A172 (cell line): ENCODE measurements around the gene NR2C2. TPM values are rescaled to one million over a fixed set of nuclear protein-coding genes. Genes with fewer than 3 reads are reported as not detected.
A peak's percentile ranks its signal among the peaks of the same experiment; 100 is the strongest.

Source experiments
- DNase-seq: peaks from one replicate; pipeline ENCODE4 v3.0.0-alpha.2; 2015; ENCODE audit warnings: low spot score
- total RNA-seq: library from RNA; depleted of rRNA; stranded (reverse); fragments of >200 nt; shearing (Covaris generic); gene quantifications from 2 replicates; pipeline ENCODE4 v1.2.3, GENCODE V29; 2014

Gene NR2C2
- total RNA-seq, 1 experiment from 2014 or later, result 20.3 TPM

DNA sequence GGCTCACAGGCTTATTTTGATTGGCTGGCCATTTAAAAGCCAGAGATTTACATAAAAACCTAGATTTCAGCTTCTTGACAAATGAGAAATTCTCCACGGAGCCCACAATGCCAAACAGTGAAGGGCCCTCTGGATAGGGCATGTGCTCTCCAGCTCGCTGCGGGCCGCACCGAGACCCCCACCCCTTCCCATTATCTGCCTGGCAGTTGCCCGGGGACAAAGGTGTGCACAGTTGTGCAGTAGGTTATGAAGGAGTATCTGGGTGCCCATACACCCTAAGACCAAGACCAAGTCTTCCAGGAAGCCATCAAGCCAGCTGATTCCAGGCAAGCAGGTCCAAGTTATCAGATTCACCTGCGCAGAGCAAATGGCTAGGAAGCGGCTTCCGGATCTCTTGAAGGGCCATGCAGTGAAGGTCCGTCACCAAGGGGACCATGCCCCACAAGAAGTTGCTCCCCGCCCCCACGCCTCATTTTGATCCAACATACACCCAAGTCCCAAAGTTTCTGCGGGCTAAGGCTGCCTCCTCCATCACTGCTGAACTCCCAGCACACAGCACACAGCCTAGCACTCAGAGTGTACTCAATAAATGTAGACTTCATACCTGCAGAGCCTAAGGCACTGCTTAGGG lies 116.4 kb downstream of the NR2C2 start:
- no peak for DNase-seq

DNA sequence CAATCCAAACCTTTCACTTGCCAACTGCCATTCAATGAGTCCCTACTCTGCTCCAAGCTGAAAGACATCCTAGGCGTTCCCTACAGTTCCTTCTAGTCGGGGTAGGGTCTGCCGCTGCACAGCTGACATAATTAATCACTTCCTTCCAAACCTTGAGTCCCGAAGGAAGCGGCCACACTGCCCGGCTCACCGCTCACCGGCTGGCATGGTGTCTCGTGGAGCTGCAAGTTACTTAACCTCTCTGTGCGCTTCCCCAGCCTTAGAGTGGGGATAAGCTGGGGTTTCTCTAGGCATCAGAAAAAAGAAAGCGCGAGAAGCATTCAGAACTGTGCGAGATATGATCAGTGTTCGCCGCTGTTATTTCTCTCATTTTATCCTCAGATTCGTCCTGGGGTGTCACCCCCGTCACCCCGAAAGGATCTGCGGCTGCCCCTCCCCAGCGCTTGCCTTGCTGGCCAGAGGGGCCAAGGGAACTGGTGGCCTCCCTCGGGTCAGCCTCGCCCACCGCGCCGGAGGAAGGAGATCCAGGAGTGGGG lies 117.0 kb downstream of the NR2C2 start:
- no peak for DNase-seq

DNA sequence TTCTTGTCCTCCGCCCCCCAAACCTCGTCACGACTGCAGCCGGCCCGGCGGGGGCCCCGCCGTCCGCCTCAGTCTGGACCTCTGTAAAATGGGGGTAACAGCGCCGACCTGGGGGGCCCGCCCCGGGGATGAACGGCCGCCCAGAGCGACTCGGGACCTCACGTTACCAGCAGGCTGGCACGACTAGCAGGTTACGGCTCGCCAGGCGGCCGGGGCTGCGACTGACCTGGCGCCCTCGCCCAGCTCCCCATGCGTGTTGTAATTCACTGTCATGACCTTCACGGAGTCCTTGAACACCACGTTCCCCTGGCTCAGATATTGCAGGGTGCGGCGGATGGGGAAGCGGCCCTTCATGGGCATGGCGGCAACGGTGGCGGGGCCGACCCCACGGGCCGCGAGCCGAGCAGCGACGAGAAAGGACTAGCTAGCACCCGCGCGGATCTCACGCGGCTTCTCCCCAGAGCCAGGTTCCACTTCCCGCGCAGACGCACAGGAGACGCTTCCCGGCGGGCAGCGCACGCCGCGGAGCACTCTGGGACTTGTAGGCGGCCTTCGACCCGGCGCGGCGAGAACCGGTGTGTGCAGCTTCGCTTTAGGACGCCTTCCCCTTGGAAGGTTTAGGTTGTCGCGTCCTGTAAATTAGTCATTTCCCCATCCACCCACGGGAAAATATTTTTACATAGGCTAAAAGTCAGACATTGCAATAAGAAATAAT lies 117.6 kb downstream of the NR2C2 start, which contains the start of gene MRPS25:
TSS of gene MRPS25 (minus strand) at position 481 of the 715 bp plus-strand sequence. CDS start at position 360, 121 bp downstream.
- DNase-seq, result peak; percentile 86

DNA sequence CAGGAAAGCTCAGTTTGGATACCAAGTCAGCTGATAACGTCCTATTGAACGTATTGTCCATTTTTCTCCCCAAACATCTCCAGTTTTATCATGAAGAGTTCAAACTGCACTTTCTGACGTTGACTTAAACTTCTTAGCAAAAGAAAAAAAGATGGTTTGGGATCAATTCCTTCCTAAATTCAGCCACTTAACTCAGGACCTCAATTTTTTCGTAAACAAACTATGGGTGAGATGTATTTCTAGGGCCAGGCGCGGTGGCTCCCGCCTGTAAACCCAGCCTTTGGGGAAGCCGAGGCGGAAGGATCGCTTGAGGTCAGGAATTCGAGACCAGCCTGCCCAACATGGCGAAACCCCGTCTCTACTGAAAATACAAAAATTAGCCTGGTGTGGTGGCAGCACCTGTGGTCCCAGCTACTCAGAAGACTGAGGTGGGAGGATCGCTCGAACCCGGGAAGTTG lies 118.2 kb downstream of the NR2C2 start:
- DNase-seq, result no peak

DNA sequence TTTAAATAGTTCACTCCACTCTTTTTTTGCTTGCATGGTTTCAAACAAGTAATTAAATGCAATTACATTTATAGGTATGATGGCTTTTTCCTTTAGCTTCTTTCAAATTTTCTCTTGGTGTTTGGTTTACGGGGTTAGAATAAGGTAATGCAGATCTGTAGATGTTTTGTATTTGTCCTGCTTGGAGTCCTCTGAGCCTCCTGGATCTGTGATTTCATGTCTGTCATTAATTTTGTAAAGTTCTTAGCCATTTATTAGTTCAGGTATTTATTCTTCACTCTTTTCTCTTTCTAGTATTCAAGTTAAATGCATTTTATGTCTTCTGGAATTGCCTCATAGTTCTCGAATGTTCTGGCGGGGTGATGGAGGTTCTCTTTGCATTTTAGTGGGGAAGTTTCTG lies 119.1 kb downstream of the NR2C2 start:
- DNase-seq, result no peak

DNA sequence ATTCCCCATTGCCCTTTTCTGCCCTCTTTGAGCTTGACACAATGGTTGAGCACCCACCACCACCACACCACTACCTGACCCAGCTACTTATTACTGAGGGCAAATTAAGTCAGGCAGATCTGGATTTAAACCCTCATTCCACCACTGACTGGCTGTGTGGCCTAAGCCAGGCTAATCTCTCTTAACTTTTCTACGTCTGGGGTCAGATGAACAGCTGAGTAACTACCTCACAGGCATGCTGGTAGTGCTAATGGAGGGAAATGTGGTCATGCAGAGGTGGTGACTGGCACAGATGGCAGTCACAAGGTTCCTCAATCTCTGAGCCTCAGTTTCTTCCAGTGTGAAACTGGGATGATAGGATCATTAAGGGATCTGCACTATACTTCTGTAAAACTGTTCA lies 122.1 kb downstream of the NR2C2 start:
- DNase-seq, result no peak

DNA sequence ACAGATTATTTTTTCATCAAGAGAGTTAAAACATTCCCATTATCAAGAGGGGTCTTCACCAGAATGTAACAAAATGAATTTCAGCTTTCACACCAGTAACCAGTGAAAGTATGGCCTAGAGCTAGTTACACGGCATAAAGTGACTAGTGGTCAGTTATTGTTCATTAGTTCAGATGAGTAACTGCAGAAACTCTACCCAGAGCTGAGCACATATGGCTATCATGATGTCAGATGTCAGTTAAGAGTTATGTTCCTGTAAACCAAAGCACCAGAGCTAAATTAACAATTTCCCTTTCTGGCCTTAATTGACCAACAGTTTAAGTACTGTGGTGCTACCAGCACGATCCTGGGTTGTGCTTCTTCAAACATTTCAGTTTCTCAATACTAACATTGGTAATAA lies 124.3 kb downstream of the NR2C2 start:
- DNase-seq, result no peak

DNA sequence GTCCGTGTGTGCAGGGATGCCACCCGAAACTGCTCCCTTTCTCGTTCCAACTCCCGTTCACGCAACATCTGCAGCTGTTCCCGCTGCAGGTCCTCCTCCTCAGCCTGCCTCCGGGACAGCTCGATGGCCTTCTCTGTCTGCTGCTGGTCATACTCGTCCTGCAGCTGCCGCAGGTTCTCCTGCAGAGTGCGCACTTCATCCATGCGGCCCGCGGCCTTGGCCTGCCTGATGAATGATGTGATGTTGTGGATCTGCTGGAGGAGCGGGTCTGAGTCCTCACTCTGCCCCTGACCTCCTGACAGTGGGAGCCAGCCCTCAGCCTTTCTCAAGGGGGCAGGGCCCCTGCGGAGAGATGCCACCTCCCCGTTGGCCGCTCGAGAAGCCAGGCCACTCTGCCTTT lies 127.1 kb downstream of the NR2C2 start:
- DNase-seq, result no peak

DNA sequence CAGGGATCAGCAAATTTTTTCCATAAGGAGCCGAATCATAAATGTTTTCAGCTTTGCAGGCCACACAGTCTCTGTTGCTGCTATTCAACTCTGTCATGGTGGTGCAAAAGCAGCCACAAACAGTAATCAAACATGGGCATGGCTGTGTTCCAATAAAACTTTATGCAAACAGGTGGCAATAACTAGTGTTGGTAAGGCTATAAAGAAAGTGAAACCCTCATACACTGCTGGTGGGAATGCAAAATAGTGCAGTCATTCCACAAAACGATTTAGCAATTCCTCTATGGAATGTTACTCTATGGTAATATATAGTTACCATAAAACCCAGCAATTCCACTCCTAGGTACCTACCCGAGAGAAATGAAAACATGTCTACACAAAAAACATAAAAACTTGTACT lies 131.7 kb downstream of the NR2C2 start:
- no peak for DNase-seq

DNA sequence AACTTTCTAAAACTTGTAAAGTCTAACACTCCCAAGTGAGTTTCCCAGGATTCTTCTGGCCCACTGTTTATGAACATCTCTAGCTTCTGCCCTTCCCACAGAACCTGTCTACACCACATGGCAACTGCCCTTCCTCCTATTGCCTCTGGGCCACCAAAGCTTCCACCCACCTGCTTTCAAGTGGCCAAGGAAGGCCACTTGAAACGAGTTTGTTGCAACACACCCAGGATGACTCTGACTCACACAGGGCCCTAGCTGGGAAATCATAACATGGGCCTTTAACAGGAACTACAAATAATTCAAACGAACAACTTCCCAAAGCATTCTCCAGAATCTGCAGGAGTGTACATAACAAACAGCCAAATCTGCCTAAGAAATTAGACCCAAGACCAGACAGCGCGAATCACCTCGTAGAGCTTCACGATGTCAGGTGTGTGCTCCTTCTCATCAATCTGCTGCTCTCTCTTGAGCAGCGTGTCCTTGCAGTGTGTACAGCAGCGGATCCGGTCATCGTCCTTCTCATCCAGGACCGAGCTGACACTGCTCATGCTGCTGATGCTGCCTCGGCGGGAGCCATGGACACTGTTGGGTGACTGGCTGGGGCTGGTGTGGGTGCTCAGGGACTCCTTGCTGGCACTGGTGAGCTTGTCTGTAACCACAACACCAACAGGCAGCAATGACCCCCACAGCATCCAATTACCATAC lies 134.7 kb downstream of the NR2C2 start:
- no peak for DNase-seq

DNA sequence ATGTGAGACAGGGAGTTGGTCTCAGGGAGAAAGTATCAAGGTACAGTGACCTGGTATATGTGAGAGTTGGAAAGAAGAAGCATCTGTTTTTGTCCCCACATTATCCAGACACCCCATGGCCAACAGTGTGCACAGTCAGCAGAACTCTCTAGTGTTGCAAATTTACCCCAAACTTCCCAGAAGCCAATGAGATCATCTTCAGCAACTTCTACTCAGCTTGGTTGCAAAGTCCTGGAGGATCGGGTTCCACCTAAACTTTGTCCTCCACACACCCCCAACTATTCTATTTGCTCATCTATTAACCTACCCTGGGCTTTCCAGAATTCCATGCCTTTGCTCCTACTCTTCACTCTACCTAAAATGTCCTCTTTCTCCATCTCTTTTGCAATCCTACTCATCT lies 135.9 kb downstream of the NR2C2 start:
- no peak for DNase-seq

DNA sequence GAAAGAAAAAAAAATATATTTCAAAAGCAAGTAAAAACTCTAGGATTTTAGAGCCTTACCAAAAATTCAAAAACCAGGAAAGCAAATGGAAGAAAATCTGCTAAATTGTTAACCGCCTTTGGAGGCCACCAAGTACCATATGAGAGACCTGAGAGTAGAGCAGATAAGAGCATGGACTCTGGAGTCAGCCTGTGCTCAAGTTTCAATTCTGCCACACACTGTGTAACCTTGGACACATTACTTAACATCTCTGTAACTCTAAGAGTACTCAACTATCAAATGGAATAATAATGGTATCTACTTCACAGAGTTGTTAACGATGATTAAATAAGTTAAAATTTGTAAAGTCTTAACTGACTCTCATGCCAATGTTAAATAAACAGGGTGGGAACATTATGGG lies 138.9 kb downstream of the NR2C2 start:
- DNase-seq, result no peak

DNA sequence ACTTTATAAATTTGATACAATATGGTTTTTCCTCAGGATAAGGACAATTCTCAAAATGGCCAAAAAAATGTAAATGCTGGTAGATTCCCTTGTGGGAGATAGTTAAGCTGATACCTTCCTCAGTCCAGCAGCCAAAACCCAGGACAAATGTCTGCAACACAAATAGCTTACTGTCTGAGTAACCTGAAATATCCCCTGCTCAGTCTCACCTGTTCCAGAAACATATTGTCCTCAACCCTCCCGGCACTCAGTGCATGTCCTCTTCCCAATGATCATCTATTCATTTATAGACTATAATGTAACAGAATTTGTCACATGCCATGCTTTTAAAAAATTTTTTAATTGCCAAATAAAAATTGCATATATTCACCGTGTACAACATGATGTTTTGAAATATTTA lies 139.3 kb downstream of the NR2C2 start:
- no peak for DNase-seq

DNA sequence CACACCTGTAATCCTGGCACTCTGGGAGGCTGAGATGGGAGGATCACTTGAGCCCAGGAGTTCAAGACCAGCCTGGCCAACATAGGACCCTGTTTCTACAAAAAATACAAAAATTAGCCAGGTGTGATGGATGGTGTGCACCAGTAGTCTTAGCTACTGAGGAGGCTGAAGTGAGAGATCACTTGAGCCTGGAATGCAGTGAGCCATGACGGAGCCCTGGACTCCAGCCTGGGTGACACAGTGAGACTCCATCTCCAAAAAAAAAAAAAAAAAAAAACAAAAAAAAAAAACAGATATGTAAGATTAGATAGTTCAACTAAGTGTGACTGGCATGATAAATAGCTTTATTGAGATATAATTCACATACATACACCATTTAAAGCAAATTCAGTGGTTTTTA lies 141.8 kb downstream of the NR2C2 start:
- no peak for DNase-seq

DNA sequence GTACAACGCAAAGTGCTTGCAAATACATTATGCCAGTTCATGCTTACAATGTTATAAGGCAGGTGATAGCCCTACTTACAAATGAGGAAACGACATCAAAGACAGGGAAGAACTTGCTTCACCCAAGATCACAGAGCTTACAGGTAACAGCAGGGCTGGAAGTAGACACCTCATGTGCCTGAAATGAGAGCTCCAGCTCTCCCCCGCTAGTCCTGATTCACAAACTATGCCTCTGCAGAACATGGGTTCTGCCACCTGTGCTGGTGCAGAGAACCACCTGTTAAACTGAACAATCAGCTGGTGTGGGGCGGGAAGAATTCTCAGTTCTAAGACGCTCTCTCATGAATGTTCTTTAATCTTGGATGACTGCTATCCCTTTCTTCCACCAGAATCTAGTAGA lies 144.2 kb downstream of the NR2C2 start:
- DNase-seq, result no peak

DNA sequence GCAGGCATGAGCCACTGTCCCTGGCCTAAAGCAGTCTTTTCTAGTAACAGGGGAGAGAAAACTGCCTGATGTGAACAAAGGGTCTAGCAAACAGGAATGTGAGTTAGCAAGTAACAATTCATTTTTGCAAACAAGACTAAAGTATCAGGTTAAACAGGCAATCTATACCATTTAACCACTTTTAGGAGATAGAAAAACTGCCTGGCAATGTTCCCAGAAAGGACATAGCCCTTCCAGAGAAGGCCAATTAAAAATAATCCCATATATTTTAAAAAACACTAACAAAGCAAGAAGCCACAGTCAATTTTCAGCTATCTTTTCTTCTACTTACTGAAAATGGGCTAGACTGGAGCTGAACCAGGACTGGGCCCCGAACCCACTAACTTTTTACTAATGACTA lies 145.3 kb downstream of the NR2C2 start:
- no peak for DNase-seq

DNA sequence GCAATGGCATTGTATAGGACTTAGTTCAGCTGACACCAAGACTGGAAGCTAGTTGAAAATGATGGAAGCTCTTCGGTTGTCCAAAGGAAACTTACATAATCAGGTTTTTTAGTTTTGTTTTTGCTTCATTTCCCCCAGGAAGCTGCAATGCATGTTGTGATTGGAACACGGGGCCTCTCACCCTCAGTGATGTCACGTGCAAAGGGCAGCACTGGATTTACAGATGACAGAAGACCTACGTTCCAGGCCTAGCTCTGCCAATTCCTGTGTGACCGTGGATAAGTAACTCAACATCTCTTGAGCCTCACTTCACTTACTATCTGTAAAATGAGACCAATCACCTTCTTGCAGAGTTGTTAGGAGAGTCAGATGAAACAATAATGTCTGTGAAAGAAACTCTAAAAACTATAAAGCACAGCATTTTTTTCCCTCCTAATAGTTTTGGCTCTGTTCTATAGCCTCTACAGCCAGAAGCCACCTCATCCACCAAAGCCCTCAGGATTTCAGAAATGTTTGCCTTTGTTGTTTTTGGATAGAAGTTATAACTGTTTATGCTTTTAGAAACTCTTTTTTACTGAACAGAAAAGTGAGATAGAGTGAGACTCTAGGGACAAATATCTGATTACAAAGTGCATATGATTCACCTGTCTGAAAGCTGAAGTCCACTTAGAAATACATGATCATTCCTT lies 146.9 kb downstream of the NR2C2 start:
- no peak for DNase-seq

DNA sequence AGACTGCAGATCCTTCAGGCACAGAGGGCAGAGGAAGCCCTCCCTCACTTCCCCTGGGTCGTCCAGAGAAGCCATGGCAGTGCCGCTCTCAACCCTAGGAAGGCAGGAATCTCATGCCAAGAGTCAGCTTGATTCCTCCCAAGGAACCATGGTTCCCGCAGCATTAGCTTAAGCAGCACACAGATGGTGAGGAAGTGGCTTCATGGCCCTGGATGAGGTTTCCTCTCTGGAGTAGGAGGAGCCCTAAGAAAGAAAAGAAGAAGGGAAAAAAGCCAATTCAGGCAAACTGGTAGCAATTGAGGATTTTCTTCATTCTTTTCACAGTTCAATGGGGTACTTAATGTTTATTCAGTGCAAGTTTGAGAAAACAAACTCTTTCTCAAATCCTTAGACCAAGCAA lies 148.7 kb downstream of the NR2C2 start:
- DNase-seq, result no peak

DNA sequence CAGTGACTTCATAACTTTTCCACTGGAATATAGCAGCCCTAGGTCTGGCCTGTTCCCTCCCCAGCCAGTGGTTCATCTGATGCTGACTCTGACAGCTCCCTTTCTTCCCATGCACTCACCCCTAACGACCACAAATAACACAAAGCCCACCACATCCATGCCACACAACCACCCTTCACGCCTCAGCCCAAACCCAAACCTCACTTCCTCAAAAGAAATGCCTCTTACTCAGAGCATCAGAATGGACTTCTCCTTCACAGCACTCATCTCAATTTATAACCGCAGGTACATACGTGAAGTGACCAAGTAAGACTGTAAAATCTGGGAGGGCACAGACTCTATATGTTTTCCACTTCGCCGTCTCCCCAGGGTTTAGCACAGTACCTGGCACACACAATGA lies 150.5 kb downstream of the NR2C2 start:
- no peak for DNase-seq
